NCI-H2081 (cell line): ENCODE measurements around the gene FADD.

ENCODE experiments used
- DNase-seq, 2 experiments: peaks; one replicate each; lab custom pipeline; 2025; lab: John Stamatoyannopoulos, UW

Gene FADD

DNA sequence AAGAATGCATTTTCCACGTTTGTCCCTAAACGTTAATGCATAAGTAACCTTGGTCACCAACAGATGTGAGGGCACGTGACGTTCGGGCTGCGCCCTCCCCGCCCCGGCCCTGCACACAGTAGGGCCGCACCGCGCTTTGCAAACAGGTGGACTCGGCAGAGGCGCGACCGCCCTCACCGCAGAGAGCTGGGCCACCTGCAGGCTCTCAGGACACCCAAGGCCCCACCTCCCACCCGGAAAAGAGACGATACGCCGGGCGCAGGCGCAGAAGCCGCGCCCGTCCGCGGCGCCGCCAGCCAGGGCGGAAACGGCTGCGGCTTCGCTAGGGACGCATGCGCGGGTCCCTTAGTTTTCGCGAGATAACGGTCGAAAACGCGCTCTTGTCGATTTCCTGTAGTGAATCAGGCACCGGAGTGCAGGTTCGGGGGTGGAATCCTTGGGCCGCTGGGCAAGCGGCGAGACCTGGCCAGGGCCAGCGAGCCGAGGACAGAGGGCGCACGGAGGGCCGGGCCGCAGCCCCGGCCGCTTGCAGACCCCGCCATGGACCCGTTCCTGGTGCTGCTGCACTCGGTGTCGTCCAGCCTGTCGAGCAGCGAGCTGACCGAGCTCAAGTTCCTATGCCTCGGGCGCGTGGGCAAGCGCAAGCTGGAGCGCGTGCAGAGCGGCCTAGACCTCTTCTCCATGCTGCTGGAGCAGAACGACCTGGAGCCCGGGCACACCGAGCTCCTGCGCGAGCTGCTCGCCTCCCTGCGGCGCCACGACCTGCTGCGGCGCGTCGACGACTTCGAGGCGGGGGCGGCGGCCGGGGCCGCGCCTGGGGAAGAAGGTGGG is at the start of gene FADD:
Gene FADD, plus strand, starts transcription at position 377 of the 831 bp plus-strand sequence. Its CDS starts 164 bp downstream, at position 541.
- DNase-seq: peak; percentile 86 to 93

DNA sequence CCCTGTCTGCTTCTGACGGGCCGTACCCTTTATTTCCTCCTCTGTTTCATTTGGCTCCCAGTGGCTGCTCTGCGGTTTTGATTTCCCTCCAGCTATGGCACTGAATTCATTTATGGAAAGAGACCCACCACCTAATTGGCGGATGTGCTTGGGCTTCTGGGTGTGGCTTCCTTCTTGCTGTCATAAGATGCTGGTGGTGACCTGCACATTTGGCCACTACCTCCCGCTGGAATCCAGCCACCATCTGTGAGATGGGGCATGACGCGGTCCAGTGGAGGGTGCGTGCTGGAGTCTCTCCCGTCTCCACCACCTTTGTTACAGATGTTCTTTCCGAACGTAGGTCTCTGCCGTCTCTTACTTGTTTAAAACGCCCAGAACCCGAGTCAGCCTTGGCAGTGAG is 47.7 kb upstream of the FADD start:
- no peak for DNase-seq

GRCh38 chr11:70156291-70157037 is 46.6 kb upstream of the FADD start:
- DNase-seq: no peak

DNA sequence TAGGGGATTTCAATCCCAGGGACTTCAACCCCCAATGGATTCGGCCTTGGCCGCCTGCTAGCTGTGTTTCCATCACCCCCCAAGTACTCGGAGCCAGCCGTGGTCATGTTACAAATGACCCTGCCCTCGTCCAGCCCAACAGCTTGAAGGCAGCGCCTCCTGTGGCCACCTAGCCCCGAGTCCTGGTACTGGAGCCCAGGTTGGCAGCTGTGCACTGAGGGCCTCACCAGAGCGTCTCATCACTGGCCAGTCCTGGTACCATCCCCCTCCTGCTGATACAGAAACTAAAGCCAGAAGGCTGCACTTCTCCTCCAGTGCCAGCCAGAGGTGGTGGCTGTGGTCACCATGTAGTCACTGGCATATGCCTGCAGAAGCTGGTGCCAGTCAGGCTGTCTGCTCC is 44.9 kb upstream of the FADD start:
- DNase-seq: no peak

- DNase-seq: no peak
Measured at GRCh38 chr11:70158757-70159389, 44.2 kb upstream of the FADD start.

DNA sequence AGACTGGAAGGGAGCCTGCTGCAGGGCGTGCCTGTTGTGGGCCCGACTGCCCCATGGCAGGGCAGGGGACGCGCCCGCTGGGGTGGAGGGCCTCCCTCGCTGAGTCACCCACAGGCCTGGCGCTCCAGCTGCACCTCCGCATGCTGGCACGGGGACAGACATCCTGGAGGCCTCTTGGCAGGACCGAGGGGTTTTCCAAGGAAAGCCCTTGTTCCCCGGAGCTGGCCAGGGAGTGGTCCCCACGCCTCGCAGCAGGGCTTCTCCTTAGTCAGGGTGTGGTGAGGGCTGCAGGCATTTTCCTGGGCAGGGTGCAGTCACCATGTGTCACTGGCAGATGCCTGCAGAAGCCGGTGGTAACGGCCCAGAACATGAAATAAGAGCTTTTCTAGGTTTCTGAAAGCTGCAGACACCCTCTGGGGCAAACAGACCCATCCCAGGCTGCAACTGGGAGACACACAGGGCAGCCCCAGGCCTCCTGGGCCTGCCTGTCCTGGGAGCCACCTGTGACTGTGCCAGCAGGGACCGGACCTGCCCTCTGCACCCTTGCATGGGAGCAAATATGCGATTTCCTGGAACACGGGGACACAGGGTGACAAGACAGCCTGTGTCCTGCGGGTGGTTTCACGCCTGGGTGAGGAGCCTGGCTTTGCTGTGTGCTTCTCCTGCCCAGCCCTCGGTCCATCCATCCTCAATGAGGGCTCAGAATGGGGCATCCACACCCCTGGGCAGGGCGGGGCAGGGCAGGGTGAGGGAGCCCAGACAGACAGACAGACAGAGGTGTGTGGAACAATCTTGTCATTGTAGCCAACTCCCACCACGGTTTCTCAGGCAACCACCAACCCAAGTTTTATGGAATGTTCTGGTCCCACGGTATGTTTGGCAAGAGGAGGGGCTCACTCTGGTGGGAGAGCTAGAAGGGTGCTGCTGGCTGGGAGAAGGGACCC is 43.2 kb upstream of the FADD start:
- no peak for DNase-seq

GRCh38 chr11:70161043-70161625 is 42.0 kb upstream of the FADD start:
- no peak for DNase-seq

DNA sequence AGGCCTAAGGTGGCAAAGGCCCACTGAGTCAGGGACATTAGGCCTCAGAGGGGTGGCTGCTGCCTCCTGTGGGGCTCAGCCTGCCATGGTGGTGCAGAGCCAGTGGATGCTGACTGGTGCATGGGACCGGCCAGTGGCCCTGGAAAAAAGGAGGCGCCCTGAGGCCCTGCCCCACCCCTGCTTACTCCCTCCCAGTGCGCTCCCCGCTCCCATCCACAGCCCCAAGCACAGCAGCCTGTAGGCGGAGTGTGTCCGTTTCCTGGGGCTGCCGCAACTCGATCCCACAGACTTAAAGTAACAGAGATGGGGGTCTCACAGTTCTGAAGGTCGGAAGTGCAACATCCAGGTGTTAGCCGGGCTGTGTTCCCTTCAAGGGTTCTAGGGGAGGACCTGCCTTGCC is 38.4 kb upstream of the FADD start:
- no peak for DNase-seq

- no peak for DNase-seq
Measured at GRCh38 chr11:70167120-70167519, 36.0 kb upstream of the FADD start.

- DNase-seq: no peak
Measured at GRCh38 chr11:70167723-70168404, 35.2 kb upstream of the FADD start.

DNA sequence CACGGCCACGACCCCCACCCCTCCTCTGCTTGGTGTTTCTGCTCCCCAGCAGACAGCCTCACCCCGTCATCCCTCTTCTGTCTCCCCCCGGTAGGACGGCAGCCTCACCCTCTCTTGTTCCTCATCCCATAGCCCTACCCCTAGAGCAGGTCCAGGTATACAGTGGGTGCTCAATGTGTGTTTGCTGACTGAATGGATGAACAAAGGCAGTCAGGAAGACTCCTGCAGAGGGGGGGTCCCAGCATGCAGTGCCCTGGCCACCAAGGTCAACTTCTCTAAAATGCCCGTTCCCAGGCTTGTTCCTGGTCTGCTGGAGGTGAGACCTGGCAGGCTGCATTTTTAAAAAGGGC is 34.7 kb upstream of the FADD start:
- DNase-seq: no peak

DNA sequence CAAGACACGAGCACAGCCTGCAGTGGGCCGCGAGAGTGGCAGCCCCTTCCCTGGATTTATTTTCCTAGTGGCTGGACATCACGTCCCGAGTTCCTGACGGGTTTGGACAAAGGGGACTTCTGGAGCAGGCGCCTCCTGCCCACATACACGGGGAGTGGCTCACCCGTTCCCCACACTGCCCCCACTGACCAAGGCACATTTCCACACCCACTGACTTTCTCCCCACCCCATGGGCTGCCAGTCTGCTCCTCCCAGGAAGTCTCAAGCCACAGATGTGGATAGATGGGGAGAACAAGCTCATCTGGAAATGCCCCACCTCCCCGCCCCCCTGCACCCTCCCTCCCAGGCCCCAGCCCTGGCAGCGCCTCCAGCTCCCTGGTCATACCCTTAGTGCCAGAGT is 34.0 kb upstream of the FADD start:
- DNase-seq: no peak

DNA sequence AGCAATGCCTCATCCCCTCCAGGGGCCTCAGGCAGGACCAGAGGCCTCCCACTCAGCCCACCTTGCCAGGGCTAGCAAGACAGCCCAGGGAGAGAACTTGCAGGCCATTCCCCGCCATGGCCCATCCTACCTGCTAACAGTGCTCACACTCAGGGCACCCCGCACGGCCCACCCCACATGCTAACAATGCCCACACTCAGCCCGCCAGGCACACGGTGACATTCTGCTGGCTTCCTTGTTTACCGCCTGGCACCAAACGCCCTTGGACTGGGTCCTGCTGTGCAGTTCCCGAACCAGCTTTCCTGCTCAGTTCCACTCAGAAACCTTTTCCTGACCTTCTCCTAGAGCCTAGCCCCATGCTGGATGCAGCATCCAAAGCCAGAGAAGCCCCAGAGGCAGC is 33.5 kb upstream of the FADD start:
- no peak for DNase-seq

DNA sequence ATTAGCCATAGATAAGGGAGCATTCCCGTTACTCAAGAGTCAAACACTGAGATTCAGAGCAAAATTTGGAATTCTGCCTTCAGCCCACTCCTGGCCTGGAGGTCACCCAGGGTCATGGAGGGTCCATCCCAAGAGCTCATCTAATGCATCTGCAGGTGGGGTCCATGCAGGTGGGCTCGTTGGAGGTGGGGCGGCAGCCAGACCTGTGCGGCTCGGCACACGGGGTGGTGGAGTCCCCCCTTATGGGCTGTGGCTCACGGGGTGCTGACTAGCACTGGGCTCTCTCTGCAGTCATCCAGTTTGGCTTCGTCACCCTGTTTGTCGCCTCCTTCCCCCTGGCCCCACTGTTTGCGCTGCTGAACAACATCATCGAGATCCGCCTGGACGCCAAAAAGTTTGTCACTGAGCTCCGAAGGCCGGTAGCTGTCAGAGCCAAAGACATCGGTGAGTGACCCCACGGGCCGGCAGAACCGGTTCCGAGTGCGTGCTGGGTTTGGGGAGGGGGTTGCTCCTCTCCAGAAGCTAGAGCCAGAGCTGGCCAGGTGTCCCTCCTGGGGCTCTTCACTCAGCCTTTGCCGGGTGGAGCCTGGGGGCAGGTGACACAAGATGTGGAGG is 32.4 kb upstream of the FADD start:
- DNase-seq: no peak

DNA sequence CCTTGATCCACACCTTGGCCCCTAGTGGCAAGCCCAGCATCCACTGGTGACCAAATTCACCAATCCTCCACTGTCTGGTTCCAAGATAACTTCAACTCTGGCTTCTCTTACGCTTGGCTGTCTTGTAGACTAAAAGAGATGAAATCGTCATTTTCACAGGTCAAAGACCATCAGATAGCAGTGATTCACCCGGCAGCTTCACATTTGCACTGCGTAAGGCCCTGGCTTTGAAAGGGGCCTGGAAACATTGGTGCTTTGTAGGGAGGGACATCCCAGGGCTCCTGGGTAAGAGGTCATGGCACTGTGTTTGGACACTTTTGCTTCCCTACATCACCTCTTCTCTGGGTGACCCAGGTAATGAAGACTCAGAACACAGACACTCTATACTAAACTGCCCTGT is 30.1 kb upstream of the FADD start:
- DNase-seq: no peak

- DNase-seq: no peak
Measured at GRCh38 chr11:70174547-70175235, 28.4 kb upstream of the FADD start.

- DNase-seq: no peak
Measured at GRCh38 chr11:70175236-70175698, 27.8 kb upstream of the FADD start.

DNA sequence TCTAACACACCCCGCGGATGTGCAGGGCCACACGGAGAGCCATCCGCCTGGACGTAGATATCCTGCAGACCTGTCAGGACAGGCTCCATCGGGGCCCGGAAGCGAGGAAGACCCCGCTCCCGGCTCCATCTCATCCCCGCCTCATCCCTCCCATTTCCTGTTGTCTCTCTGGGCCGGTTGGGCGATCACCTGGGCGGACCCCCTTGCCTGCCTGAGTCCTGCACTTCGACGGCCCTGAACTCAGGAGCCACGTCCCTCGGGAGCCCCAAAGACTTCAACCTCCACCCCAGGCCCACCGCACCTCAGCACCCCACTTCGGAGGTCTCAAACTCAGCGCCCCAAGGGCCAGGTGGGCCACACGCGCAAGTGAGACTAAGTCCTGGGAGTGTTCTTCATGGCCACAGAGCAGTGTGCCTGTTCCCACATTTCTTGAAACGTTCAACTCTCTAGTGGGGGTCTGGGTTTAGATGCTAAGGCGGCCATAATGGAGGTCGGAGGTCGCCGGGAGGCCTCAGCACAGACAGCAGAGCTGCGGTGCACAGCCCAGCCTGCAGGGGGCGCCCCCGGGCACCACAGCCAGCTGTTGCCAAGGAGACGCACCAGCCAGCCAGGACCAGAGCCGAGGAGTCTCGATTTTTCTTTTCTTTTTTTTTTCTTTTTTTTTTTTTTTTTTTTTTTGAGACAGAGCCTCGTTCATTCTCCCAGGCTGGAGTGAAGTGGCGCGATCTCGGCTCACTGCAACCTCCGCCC is 26.0 kb upstream of the FADD start:
- DNase-seq: no peak

GRCh38 chr11:70180906-70181305 is 22.2 kb upstream of the FADD start:
- DNase-seq: no peak
